ENCODE results near the gene ESRRG. TPM values are rescaled to one million over a fixed set of nuclear protein-coding genes. Genes with fewer than 3 reads are reported as not detected.

Gene ESRRG
- total and polyA plus RNA-seq, 2 of the 8 experiments (the other 6 are each of a cell fraction or from before 2014, with no cell fraction given) = 0.59 to 1.4 TPM

DNA sequence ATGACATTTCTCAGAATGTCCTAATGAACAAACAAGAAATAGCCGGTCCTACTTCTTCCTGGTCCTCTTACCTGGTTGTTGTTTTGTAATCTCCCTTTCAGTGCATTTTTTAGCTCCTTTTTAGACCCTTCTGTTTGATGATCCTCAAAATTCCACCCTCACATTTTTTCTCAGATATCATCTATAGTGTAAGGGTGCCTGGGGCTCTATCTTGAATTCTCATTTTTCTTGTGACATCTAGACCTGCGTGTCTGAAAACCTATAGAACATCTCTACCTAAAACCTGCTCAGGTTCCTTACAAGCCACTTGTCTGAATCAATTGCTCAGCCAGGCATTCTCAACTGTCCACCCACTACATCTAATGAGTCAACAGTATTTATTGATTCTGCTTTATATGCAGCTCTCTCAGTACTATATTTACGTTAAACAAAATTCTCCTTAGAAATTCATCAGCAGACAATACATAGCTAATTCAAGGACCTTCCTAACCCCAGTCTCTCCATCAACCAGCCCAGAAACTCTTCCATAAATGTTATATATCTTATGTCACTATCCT lies 263.5 kb downstream of the ESRRG start:
- Histone ChIP-seq H3K23me2 (ENCODE audit: low read depth, low read length) (no peaks in the 10 kb centered on the region), H2BK20ac (ENCODE audit: low read length) (no peak overlapping the region), H3K9me3 (ENCODE audit: insufficient read depth in 2 of 2, low read depth in 1 of 2, low read length in 1 of 2) (no peaks in the 10 kb centered on the region), H2BK120ac (replicated peaks; ENCODE audit: low read depth, low read length) (no peak overlapping the region), H3K4ac (replicated peaks; ENCODE audit: insufficient read length, low read depth, low read length) (no peak overlapping the region), H4K5ac (ENCODE audit: insufficient read length, low read depth, low read length) (no peak overlapping the region), H3K14ac (ENCODE audit: insufficient read length) (no peak overlapping the region), H3K23ac (ENCODE audit: insufficient read length) (no peak overlapping the region), H3K4me1 (replicated peaks in 1 of 4; ENCODE audit: control insufficient read depth in 3 of 4, insufficient read depth in 4 of 4, low read length in 3 of 4) (peaks cover 0 to 4% (median 0%) of the 10 kb centered on the region in 4 experiments; a peak in 1 of 7 replicates), H4K91ac (replicated peaks; ENCODE audit: insufficient read length, low read length) (no peak overlapping the region), H3K56ac (replicated peaks; ENCODE audit: insufficient read length, low read depth, low read length) (no peak overlapping the region), H2AFZ (ENCODE audit: low read length) (no peak overlapping the region), H2AK5ac (ENCODE audit: low read depth, low read length) (no peak overlapping the region), H3K9ac (replicated peaks in 1 of 4; ENCODE audit: extremely low read depth in 1 of 4, low read depth in 3 of 4, low read length in 3 of 4) (no peak overlapping the region), H3K36me3 (ENCODE audit: control insufficient read depth in 2 of 4, insufficient read depth in 4 of 4, low read length in 3 of 4) (no peaks in the 10 kb centered on the region), H3K27ac (ENCODE audit: low read depth, low read length) (no peak overlapping the region), H2BK12ac (ENCODE audit: low read depth, low read length) (no peak overlapping the region), H2BK15ac (ENCODE audit: low read length) (no peak overlapping the region), H3K27me3 (replicated peaks in 1 of 4; ENCODE audit: control insufficient read depth in 3 of 4, extremely low read depth in 1 of 4, insufficient read depth in 3 of 4, low read length in 3 of 4) (peaks cover 0 to 1% (median 0%) of the 10 kb centered on the region in 4 experiments; a peak in 1 of 7 replicates), H3K18ac (ENCODE audit: extremely low read depth, low read length) (no peak overlapping the region), H4K8ac (ENCODE audit: extremely low read depth, insufficient read depth, low read length) (no peak overlapping the region), H2BK5ac (ENCODE audit: low read depth, low read length) (no peak overlapping the region), H3K4me3 (ENCODE audit: extremely low read depth in 1 of 4, insufficient read depth in 2 of 4, low read depth in 3 of 4, low read length in 4 of 4) (no peak overlapping the region), H4K20me1 (replicated peaks in 1 of 2; ENCODE audit: control insufficient read depth in 1 of 2, insufficient read depth in 2 of 2, low read length in 2 of 2) (no peaks in the 10 kb centered on the region), H3K79me2 (ENCODE audit: control insufficient read depth in 1 of 2, insufficient read depth in 2 of 2, low read length in 2 of 2) (no peaks in the 10 kb centered on the region), H3K79me1 (ENCODE audit: low read depth, low read length) (no peaks in the 10 kb centered on the region), H3K4me2 (ENCODE audit: insufficient read depth in 1 of 2, low read depth in 2 of 2, low read length in 2 of 2) (no peak overlapping the region)
- WGBS, 2 experiments (ENCODE audit: extremely low coverage in 1 of 2, insufficient coverage in 1 of 2, insufficient read length in 1 of 2, insufficient replicate concordance in 2 of 2, low coverage in 1 of 2, low lambda C conversion rate in 2 of 2, missing lambda C conversion rate in 1 of 2) = 88% methylated on average over 3 of the region's 3 CpGs; no CpG with 5 or more reads in 1 of the 2 experiments
- ChIA-PET CTCF (ENCODE audit: partially characterized antibody) (no interaction called here), POLR2A (ENCODE audit: partially characterized antibody) (no interaction called here)
- FAIRE-seq (no peak), DNase-seq (ENCODE audit: low read depth in 1 of 2, low spot score in 2 of 2) (no peak)
- TF ChIP-seq RAD21 (IDR thresholded peaks at IDR 0.05 in 1 of 2, conservative IDR thresholded peaks at IDR 0.05 in 1 of 2; ENCODE audit: low read depth in 2 of 2, low read length in 2 of 2) (no peak), SRF (IDR thresholded peaks at IDR 0.05; ENCODE audit: low read depth, low read length) (no peak), TCF12 (IDR thresholded peaks at IDR 0.05; ENCODE audit: low read depth, low read length) (no peak), SIRT6 (IDR thresholded peaks at IDR 0.05; ENCODE audit: low read length) (no peak), KDM4A (IDR thresholded peaks at IDR 0.05; ENCODE audit: low read depth, low read length, severe bottlenecking) (no peak), GABPA (IDR thresholded peaks at IDR 0.05; ENCODE audit: borderline replicate concordance, insufficient read depth, low read length) (no peak), CHD2 (IDR thresholded peaks at IDR 0.05; ENCODE audit: low read length) (no peak), CREB1 (IDR thresholded peaks at IDR 0.05) (no peak), SP1 (IDR thresholded peaks at IDR 0.05; ENCODE audit: low read depth, low read length) (no peak), NRF1 (IDR thresholded peaks at IDR 0.05; ENCODE audit: low read depth, low read length) (no peak), HDAC6 (IDR thresholded peaks at IDR 0.05; ENCODE audit: low read depth, low read length) (no peak), POLR2A (IDR thresholded peaks at IDR 0.05; ENCODE audit: control extremely low read depth in 1 of 2, low read depth in 2 of 2, low read length in 2 of 2) (no peak), CTBP2 (IDR thresholded peaks at IDR 0.05; ENCODE audit: borderline replicate concordance, insufficient read depth, insufficient read length, low read length) (no peak), NANOG (IDR thresholded peaks at IDR 0.05; ENCODE audit: insufficient read depth, low read depth, low read length, poor library complexity, severe bottlenecking) (no peak)

All from H1 (cell line).